T-helper 2 cell treated with Interferon-gamma antibody and Interleukin-4, amounts not matched to agents 100 ng/mL and 5 ng/mL, for 36 hours (primary cell): ENCODE measurements around the gene ISLR. TPM values are rescaled to one million over a fixed set of nuclear protein-coding genes. Genes with fewer than 3 reads are reported as not detected.

Source experiments
- intact Hi-C: fragments of 100-400 bp; cut with micrococcal nuclease; formaldehyde crosslinking; loops from one replicate; pipeline ENCODE4 v1.15.1; 2023
- total RNA-seq: library from RNA; stranded (reverse); gene quantifications from 2 replicates; pipeline ENCODE4 v1.2.3, GENCODE V29; 2022

Gene ISLR
- total RNA-seq, 1 donor from 2014 or later: not detected

GRCh38 chr15:74170875-74171578 lies 2.5 kb upstream of the ISLR start:
- intact Hi-C loops: no loop called here

GRCh38 chr15:74171965-74172541 lies 1.5 kb upstream of the ISLR start:
- intact Hi-C loops: no loop called here

DNA sequence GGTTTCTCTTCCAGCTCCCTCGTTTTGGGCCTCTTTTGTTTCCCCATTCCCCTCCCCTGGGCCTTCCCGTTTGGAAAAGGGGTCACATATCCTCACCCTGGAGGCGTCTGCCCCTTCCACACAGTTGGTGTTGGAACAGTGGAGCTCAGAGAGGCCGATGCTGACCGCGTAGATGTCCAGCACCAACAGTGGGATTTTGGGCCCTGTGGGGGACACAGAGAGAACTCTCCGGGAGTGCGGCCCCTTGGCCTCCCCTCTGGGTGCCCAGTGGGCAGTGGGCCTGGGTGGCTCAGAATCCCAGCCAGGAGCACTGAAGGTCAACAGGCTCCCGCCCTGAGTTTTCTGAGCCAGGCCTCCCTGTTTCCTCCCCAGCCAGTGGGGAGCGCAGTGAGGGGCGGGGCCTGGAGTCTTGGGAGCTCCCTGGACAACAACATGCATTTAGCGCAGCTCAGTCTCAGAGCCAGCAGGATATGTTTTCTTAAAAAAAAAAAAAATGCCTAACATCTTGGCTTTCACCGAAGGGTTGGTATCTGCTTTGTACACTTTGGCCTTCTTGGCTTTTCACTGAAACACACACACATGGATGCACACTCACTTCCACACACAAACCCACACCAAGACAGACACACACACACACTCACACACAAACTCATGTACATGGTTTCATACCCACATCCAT lies 670 bp upstream of the ISLR start:
- intact Hi-C loops: no loop called here

DNA sequence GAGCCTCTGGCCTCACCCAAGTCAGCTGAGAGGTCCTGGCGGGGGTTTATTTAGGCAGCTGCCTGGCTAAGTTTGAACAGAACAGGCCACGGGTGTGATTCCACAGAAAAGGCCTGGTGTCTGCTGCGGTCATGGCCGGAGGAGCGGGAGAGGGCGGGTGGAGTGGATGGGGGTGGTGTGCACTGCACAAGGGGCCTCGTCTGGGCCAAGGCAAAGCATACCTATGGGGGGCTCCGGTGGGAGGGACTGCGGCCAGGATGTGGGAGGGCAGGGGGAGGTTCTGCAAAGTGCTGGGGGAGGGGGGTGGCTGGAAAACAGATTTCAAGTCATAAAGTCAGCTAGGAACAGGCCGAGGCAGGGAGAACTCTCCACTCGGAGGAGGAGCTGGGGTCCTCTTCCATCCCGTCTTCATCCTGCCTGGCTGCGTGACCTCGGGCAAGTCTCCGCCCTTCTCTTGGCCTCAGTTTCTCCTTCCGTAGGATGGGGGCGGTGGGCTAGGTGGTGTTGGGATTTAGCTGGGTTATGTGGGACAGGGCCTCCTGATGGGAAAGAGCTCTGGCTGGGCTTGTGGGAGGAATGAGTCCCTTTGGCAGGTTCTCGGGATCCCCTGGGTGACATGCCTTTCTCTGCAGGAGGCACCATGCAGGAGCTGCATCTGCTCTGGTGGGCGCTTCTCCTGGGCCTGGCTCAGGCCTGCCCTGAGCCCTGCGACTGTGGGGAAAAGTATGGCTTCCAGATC lies 878 bp downstream of the ISLR start:
- intact Hi-C loops: no loop called here

DNA sequence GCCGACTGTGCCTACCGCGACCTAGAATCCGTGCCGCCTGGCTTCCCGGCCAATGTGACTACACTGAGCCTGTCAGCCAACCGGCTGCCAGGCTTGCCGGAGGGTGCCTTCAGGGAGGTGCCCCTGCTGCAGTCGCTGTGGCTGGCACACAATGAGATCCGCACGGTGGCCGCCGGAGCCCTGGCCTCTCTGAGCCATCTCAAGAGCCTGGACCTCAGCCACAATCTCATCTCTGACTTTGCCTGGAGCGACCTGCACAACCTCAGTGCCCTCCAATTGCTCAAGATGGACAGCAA lies 1.4 kb downstream of the ISLR start:
- intact Hi-C loops: no loop called here

DNA sequence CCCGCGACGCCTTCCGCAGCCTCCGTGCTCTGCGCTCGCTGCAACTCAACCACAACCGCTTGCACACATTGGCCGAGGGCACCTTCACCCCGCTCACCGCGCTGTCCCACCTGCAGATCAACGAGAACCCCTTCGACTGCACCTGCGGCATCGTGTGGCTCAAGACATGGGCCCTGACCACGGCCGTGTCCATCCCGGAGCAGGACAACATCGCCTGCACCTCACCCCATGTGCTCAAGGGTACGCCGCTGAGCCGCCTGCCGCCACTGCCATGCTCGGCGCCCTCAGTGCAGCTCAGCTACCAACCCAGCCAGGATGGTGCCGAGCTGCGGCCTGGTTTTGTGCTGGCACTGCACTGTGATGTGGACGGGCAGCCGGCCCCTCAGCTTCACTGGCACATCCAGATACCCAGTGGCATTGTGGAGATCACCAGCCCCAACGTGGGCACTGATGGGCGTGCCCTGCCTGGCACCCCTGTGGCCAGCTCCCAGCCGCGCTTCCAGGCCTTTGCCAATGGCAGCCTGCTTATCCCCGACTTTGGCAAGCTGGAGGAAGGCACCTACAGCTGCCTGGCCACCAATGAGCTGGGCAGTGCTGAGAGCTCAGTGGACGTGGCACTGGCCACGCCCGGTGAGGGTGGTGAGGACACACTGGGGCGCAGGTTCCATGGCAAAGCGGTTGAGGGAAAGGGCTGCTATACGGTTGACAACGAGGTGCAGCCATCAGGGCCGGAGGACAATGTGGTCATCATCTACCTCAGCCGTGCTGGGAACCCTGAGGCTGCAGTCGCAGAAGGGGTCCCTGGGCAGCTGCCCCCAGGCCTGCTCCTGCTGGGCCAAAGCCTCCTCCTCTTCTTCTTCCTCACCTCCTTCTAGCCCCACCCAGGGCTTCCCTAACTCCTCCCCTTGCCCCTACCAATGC lies 2.0 kb downstream of the ISLR start:
- intact Hi-C loops: no loop called here

GRCh38 chr15:74176262-74177214 lies 3.0 kb downstream of the ISLR start:
- intact Hi-C loops: no loop called here

GRCh38 chr15:74178326-74179100 lies 5.0 kb downstream of the ISLR start:
- intact Hi-C loops: no loop called here

DNA sequence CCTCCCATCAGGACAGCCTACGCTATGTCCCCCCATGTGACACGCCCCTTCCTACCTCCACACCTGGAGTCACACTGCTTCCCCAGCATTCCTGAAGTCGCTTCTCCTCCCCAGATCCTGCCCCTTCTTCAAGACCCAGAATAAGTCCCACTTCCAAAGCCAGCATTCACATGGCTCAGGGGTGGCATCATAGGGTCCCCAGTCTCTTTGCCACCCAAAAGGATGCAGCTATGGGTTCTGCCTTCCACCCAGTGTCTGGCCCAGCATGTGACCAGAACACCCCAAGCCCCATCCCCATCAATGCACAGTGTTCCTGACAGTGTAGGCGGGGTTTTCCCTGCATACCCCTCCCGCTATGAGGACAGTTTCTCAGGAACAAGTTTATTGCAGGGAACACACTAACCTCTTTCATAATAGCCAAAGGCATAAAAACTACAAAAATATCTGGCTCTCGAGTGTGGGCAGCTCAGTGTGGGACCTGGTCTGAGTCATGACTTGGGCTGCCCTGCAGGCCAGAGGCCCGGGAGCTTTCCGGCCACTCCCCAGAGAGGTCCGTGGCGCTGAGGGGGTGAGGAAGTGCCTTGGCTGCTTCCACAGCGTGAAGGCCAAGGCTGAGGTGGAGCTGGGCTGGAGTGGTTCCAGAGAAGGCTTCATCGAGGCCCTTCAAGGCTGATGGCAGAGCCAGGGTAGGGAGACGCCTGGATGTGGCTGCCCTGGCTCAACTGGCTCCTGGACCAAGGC lies 5.8 kb downstream of the ISLR start:
- intact Hi-C loops: no loop called here

- intact Hi-C loops: no loop called here
These were observed 6.7 kb downstream of the ISLR start for GRCh38 chr15:74179983-74180880.

GRCh38 chr15:74180881-74181602 lies 7.5 kb downstream of the ISLR start:
- intact Hi-C loops: no loop called here

DNA sequence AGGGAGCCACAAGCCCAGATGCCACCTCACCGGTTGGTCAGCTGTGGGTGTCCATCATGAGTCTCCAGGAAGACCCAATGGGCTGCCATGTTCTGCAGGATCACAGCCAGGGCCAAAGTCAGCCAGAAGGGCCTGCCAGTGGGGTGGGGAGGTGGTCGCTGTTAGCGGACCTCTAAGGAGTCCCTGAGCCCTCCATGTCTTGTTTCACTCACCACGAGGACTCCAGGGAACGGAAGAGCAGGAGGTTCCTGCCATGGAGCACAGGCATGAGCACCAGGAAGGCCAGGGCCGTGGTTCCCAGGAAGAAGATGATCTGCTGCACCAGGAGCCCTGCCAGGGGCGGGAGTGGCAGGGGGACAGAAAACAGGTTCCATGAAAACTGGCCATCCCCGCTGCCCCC lies 8.6 kb downstream of the ISLR start:
- intact Hi-C loops: no loop called here

- intact Hi-C loops: no loop called here
These were observed 11.1 kb downstream of the ISLR start for GRCh38 chr15:74184582-74185091.

DNA sequence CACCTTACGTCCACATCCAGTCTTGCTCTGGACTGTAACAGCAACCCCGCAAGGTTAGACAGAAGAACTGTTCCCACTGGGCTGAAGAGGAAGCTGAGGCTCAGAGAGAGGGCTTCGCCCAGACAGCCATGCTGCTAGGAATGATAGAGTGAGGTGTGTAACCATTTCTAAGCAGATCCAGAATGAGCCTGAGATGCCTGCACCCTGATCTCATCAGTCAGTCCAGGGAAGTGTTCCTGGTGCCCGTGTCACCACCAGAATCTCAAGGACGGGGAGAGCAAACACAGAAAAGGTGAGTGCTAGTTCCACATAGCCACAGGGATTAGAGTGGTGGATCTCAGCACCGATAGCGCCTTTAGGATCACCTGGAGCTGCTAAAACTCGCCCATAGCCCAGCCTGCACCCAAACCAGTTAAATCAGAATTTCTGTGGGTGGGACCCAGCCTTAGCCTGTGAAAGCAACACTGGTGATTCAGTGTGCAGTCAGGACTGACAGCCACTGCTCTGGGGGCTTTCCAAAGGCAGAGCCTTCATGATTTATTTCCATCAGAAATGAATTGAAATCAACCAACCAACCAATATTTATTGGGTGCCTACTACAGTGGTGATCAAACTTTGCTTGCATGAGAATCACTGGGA lies 12.3 kb downstream of the ISLR start:
- intact Hi-C loops: no loop called here

DNA sequence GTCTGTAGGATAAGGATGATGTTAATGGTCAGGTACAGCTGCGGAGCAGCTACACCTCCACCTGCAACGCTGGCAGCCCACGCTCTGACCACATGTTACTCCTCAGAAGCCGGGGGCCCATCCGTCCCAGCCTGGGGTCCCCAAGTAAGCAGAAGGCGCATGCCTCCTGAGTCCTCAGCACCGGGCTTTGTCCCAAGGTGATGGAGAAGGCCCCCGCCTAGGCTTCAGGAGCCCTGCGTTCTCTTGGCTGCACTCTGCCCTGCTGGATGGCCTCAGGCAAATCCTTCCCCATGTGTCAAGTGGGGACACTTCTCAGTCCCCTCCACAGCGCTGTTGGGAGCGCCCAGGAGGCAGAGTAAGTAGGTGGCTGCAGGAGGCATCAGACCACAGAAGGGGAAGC lies 14.7 kb downstream of the ISLR start:
- intact Hi-C loops: no loop called here

GRCh38 chr15:74191798-74192197 lies 18.3 kb downstream of the ISLR start:
- intact Hi-C loops: no loop called here
